ENCODE results near the gene STK11.

The STK11 gene

DNA sequence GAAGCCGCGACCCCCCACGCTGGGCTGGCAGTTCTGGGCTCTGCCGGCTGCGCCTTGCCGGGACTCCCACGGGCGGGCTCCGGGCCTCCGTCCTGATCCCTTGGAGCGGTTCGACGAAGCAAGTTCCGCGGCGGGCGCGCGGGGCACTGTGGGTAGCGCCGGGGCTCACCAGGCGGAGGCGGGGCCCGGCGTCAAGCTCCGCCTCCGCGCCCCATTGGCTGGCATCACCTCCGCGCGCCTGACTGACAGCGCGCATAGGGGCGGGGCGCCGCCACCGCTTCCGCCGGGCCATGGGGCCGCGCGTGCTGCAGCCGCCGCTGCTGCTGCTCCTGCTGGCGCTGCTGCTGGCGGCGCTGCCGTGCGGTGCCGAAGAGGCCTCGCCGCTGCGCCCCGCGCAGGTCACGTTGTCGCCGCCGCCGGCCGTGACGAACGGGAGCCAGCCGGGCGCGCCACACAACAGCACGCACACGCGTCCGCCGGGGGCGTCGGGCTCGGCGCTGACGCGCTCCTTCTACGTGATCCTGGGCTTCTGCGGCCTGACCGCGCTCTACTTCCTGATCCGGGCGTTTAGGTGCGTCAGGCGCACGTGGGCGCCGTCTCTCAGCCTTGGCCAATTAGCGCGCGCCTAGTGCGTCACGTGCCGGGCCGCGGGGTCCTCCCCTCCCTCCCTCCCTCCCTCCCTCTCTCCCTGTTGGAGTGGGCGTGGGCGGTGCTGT, 69.8 kb downstream of the STK11 start, which contains the start of gene FAM174C:
Gene FAM174C (plus strand): TSS at position 271 of the 716 bp plus-strand sequence. CDS start 20 bp downstream, at position 291.
- peak within 1 kb of the TSS; percentile 75 for H3K4me3 ChIP-seq (ENCODE audit: low read depth, low read length)
- TF ChIP-seq, protein P1, sequence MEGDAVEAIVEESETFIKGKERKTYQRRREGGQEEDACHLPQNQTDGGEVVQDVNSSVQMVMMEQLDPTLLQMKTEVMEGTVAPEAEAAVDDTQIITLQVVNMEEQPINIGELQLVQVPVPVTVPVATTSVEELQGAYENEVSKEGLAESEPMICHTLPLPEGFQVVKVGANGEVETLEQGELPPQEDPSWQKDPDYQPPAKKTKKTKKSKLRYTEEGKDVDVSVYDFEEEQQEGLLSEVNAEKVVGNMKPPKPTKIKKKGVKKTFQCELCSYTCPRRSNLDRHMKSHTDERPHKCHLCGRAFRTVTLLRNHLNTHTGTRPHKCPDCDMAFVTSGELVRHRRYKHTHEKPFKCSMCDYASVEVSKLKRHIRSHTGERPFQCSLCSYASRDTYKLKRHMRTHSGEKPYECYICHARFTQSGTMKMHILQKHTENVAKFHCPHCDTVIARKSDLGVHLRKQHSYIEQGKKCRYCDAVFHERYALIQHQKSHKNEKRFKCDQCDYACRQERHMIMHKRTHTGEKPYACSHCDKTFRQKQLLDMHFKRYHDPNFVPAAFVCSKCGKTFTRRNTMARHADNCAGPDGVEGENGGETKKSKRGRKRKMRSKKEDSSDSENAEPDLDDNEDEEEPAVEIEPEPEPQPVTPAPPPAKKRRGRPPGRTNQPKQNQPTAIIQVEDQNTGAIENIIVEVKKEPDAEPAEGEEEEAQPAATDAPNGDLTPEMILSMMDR (IDR thresholded peaks at IDR 0.05; ENCODE audit: low read depth, low read length, missing control alignments), result no peak
- peak; percentile 95 for DNase-seq (ENCODE audit: low read depth)

- peak overlapping the region; percentile 75 for H3K4me3 ChIP-seq (ENCODE audit: low read depth, low read length)
- DNase-seq (ENCODE audit: low read depth), result no peak
- TF ChIP-seq, protein P1 (IDR thresholded peaks at IDR 0.05; ENCODE audit: low read depth, low read length, missing control alignments), result no peak
These were observed 70.5 kb downstream of the STK11 start for GRCh38 chr19:1275976-1276627.

- peak overlapping the region; percentile 75 for H3K4me3 ChIP-seq (ENCODE audit: low read depth, low read length)
- DNase-seq (ENCODE audit: low read depth), result no peak
- TF ChIP-seq, protein P1 (IDR thresholded peaks at IDR 0.05; ENCODE audit: low read depth, low read length, missing control alignments), result no peak
These were observed 71.0 kb downstream of the STK11 start for GRCh38 chr19:1276628-1277022.

DNA sequence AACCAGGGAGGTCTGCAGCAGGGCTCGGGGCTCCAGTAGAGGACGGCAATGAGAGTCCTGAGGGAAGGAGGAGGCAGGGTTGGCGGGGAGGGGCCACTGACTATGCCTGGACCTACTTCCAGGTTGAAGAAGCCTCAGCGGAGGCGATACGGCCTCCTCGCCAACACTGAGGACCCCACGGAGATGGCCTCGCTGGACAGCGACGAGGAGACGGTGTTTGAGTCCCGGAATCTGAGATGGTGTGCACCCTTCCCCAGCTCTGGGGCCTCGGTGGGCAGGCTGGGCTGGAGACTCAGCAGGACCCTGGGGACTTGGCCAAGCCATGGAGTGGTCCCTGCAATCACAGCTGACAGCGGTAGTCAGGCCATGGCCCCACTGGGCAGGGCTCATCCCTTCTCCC, 71.5 kb downstream of the STK11 start:
- TF ChIP-seq, protein P1 (IDR thresholded peaks at IDR 0.05; ENCODE audit: low read depth, low read length, missing control alignments), result no peak
- peak overlapping the region; percentile 75; the same call in 1 of the 2 replicates for H3K4me3 ChIP-seq (ENCODE audit: low read depth, low read length)
- DNase-seq (ENCODE audit: low read depth), result no peak

All from GM12864 (cell line).